HEK293 (cell line): ENCODE data around the gene ERAL1.

Experiments
- CTCF ChIA-PET: fragments of 350-600 bp; formaldehyde crosslinking; extraction: SDS; loops from one replicate; lab custom pipeline; 2021; ENCODE audit warnings: antibody characterized with exemption; lab: Yijun Ruan, JAX
- POLR2A ChIA-PET: fragments of 300-600 bp; formaldehyde crosslinking; extraction: SDS; loops from one replicate; lab custom pipeline; 2020; ENCODE audit warnings: antibody characterized with exemption, inconsistent platforms; lab: Yijun Ruan, JAX
- H3K27ac ChIP-seq: fragments of 200-500 bp; sonication (Bioruptor generic); 2 replicates; pipeline ENCODE4 v1.5.1; 2014; ENCODE audit warnings: low read depth, low read length, control low read depth, inconsistent platforms; ENCODE audit errors: extremely low read depth
- H3K36me3 ChIP-seq, 2 experiments: fragments of 200-500 bp in 1 of 2; sonication (Bioruptor generic) in 1 of 2; 1 replicate in 1 of 2; 2 replicates in 1 of 2; pipeline ENCODE4 v1.5.1; 2014 to 2017; ENCODE audit warnings: inconsistent platforms in 2 of 2, low read length in 2 of 2; ENCODE audit not compliant: control insufficient read depth in 2 of 2, insufficient read depth in 1 of 2
- H3K4me1 ChIP-seq: fragments of 200-500 bp; sonication (Bioruptor generic); 2 replicates; pipeline ENCODE4 v1.5.1; 2014; ENCODE audit warnings: mild to moderate bottlenecking, low read length, inconsistent platforms; ENCODE audit not compliant: control insufficient read depth, insufficient read depth
- H3K4me3 ChIP-seq: 2 replicates; pipeline ENCODE4 v1.5.1; 2011; ENCODE audit warnings: low read depth, mild to moderate bottlenecking, control low read depth, low read length, moderate library complexity
- H3K9me3 ChIP-seq: fragments of 200-500 bp; sonication (Bioruptor generic); 2 replicates; pipeline ENCODE4 v1.5.1; 2014; ENCODE audit warnings: low read depth, low read length, inconsistent platforms; ENCODE audit not compliant: control insufficient read depth, insufficient read depth
- GLI4 ChIP-seq: fragments of 450-650 bp; formaldehyde crosslinking; IDR thresholded peaks from 2 replicates; pipeline ENCODE4 v1.5.1; 2016; ENCODE audit warnings: missing biosample characterization, missing genetic modification characterization
- MEIS1 ChIP-seq: sonication (generic); formaldehyde crosslinking; IDR thresholded peaks from 2 replicates; pipeline ENCODE4 v1.8.1; 2022; ENCODE audit warnings: missing genetic modification reagents, mild to moderate bottlenecking, borderline replicate concordance
- PRDM1 ChIP-seq: fragments of 450-650 bp; formaldehyde crosslinking; IDR thresholded peaks from 2 replicates; pipeline ENCODE4; 2016; ENCODE audit warnings: missing biosample characterization, missing genetic modification characterization
- SETDB1 ChIP-seq: IDR thresholded peaks from one replicate; pipeline ENCODE4 v1.6.1; 2017; ENCODE audit warnings: mild to moderate bottlenecking, low read length, moderate library complexity, mixed read lengths; ENCODE audit not compliant: insufficient read length
- TRIM28 ChIP-seq: IDR thresholded peaks from 2 replicates; pipeline ENCODE4 v1.6.1; 2011; ENCODE audit warnings: low read length, control low read depth, borderline replicate concordance
- WT1 ChIP-seq: fragments of 450-650 bp; formaldehyde crosslinking; IDR thresholded peaks from 2 replicates; pipeline ENCODE4 v1.5.1; 2016; ENCODE audit warnings: missing biosample characterization, missing genetic modification characterization
- ZNF132 ChIP-seq: fragments of 450-650 bp; formaldehyde crosslinking; IDR thresholded peaks from 2 replicates; pipeline ENCODE4 v1.5.1; 2017; ENCODE audit warnings: missing biosample characterization, missing genetic modification characterization, borderline replicate concordance
- ZNF239 ChIP-seq: fragments of 450-650 bp; formaldehyde crosslinking; IDR thresholded peaks from 2 replicates; pipeline ENCODE4 v1.5.1; 2016; ENCODE audit warnings: missing biosample characterization, missing genetic modification characterization
- ZNF248 ChIP-seq: fragments of 450-650 bp; formaldehyde crosslinking; IDR thresholded peaks from 2 replicates; pipeline ENCODE4 v1.5.1; 2017; ENCODE audit warnings: missing biosample characterization, missing genetic modification characterization
- ZNF341 ChIP-seq: fragments of 450-650 bp; formaldehyde crosslinking; IDR thresholded peaks from 2 replicates; pipeline ENCODE4; 2016; ENCODE audit warnings: low read depth, missing biosample characterization, missing genetic modification characterization
- ZNF394 ChIP-seq: fragments of 450-650 bp; formaldehyde crosslinking; IDR thresholded peaks from 2 replicates; pipeline ENCODE4 v1.5.1; 2016; ENCODE audit warnings: missing biosample characterization, missing genetic modification characterization, mild to moderate bottlenecking, moderate library complexity, borderline replicate concordance
- ZNF433 ChIP-seq: fragments of 450-650 bp; formaldehyde crosslinking; IDR thresholded peaks from 2 replicates; pipeline ENCODE4 v1.5.1; 2016; ENCODE audit warnings: missing biosample characterization, missing genetic modification characterization, low read depth
- ZNF571 ChIP-seq: fragments of 450-650 bp; formaldehyde crosslinking; IDR thresholded peaks from 2 replicates; pipeline ENCODE4 v1.5.0; 2017; ENCODE audit warnings: missing biosample characterization, missing genetic modification characterization
- ZNF600 ChIP-seq: fragments of 450-650 bp; formaldehyde crosslinking; IDR thresholded peaks from 2 replicates; pipeline ENCODE4 v1.5.1; 2016; ENCODE audit warnings: missing biosample characterization, missing genetic modification characterization
- ZNF610 ChIP-seq: fragments of 450-650 bp; formaldehyde crosslinking; IDR thresholded peaks from 2 replicates; pipeline ENCODE4 v1.5.1; 2016; ENCODE audit warnings: missing biosample characterization, missing genetic modification characterization, borderline replicate concordance
- ZNF624 ChIP-seq: fragments of 450-650 bp; formaldehyde crosslinking; IDR thresholded peaks from 2 replicates; pipeline ENCODE4 v1.5.1; 2017; ENCODE audit warnings: missing biosample characterization, missing genetic modification characterization
- ZNF747 ChIP-seq: fragments of 450-650 bp; formaldehyde crosslinking; IDR thresholded peaks from 2 replicates; pipeline ENCODE4 v1.5.1; 2016; ENCODE audit warnings: missing biosample characterization, missing genetic modification characterization
- ZNF776 ChIP-seq: fragments of 450-650 bp; formaldehyde crosslinking; IDR thresholded peaks from 2 replicates; pipeline ENCODE4 v1.5.0; 2017; ENCODE audit warnings: missing biosample characterization, missing genetic modification characterization, borderline replicate concordance
- ZNF843 ChIP-seq: fragments of 450-650 bp; formaldehyde crosslinking; IDR thresholded peaks from 2 replicates; pipeline ENCODE4 v1.5.1; 2016; ENCODE audit warnings: missing biosample characterization, missing genetic modification characterization
- ZXDB ChIP-seq: fragments of 450-650 bp; formaldehyde crosslinking; IDR thresholded peaks from 2 replicates; pipeline ENCODE4 v1.5.1; 2016; ENCODE audit warnings: missing biosample characterization, missing genetic modification characterization
- TF ChIP-seq, protein P1 (sequence below): fragments of 450-650 bp; formaldehyde crosslinking; IDR thresholded peaks from 2 replicates; pipeline ENCODE4 v1.5.1; 2016; ENCODE audit warnings: missing biosample characterization, missing genetic modification characterization
- TF ChIP-seq, protein P2 (sequence below): fragments of 450-650 bp; formaldehyde crosslinking; IDR thresholded peaks from 2 replicates; pipeline ENCODE4 v1.5.1; 2016; ENCODE audit warnings: missing biosample characterization, missing genetic modification characterization
- TF ChIP-seq, protein P3 (sequence below): fragments of 450-650 bp; formaldehyde crosslinking; IDR thresholded peaks from 2 replicates; pipeline ENCODE4 v1.5.1; 2016; ENCODE audit warnings: missing biosample characterization, missing genetic modification characterization

The ERAL1 gene

DNA sequence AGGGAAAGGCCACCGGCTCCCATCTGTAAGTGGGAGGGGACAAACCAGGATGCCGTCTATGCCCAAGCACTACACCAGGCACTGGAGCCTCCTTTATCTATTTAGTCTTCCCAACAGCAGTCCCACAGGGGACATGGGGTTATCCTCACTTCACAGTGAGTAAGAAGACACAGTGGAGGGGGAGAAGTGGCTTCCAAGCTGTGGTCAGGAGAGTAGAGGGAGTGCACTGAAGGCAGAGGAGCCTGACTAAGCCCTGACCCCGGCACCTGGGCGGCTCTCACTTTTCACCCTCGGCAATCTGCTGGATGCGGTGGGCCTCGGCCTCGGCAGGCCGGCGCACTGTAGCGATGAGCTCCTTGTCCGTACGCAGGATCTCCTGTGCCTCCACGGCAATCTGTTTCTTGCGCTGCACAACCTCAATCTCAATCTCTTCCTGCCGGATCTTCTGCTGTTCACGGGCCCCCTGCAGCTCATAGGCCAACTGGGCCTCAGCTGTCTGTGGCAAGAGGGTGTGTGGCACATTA is 26.8 kb downstream of the ERAL1 start:
- Histone ChIP-seq H3K9me3 (no peaks in the 10 kb centered on the region), H3K36me3 (peaks cover 8 to 85% of the 10 kb centered on the region in 2 experiments; a peak in 2 of 3 replicates), H3K27ac (no peak overlapping the region), H3K4me3 (no peak overlapping the region), H3K4me1 (no peaks in the 10 kb centered on the region)
- CTCF ChIA-PET, result interaction anchor here (0.9 to 2.7 kb wide), 5 partner anchors 12 to 235 kb away, joined by 4 to 17 read pairs (median 5); no protein-coding TSS in a partner anchor
- POLR2A ChIA-PET, result no interaction called here
- TF ChIP-seq ZNF433 (no peak), ZXDB (tag by site-specific recombination) (no peak), ZNF248 (tag by site-specific recombination) (no peak), ZNF843 (no peak), ZNF747 (no peak), ZNF341 (tag by site-specific recombination) (no peak), ZNF394 (tag by site-specific recombination) (no peak), ZNF132 (no peak), WT1 (no peak), MEIS1 (no peak)
- TF ChIP-seq, protein P1, sequence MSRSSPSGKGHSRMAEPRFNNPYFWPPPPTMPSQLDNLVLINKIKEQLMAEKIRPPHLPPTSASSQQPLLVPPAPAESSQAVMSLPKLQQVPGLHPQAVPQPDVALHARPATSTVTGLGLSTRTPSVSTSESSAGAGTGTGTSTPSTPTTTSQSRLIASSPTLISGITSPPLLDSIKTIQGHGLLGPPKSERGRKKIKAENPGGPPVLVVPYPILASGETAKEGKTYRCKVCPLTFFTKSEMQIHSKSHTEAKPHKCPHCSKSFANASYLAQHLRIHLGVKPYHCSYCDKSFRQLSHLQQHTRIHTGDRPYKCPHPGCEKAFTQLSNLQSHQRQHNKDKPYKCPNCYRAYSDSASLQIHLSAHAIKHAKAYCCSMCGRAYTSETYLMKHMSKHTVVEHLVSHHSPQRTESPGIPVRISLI (tag by site-specific recombination), result no peak
- TF ChIP-seq, protein P2, sequence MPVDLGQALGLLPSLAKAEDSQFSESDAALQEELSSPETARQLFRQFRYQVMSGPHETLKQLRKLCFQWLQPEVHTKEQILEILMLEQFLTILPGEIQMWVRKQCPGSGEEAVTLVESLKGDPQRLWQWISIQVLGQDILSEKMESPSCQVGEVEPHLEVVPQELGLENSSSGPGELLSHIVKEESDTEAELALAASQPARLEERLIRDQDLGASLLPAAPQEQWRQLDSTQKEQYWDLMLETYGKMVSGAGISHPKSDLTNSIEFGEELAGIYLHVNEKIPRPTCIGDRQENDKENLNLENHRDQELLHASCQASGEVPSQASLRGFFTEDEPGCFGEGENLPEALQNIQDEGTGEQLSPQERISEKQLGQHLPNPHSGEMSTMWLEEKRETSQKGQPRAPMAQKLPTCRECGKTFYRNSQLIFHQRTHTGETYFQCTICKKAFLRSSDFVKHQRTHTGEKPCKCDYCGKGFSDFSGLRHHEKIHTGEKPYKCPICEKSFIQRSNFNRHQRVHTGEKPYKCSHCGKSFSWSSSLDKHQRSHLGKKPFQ (tag by site-specific recombination), result no peak
- TF ChIP-seq, protein P3, sequence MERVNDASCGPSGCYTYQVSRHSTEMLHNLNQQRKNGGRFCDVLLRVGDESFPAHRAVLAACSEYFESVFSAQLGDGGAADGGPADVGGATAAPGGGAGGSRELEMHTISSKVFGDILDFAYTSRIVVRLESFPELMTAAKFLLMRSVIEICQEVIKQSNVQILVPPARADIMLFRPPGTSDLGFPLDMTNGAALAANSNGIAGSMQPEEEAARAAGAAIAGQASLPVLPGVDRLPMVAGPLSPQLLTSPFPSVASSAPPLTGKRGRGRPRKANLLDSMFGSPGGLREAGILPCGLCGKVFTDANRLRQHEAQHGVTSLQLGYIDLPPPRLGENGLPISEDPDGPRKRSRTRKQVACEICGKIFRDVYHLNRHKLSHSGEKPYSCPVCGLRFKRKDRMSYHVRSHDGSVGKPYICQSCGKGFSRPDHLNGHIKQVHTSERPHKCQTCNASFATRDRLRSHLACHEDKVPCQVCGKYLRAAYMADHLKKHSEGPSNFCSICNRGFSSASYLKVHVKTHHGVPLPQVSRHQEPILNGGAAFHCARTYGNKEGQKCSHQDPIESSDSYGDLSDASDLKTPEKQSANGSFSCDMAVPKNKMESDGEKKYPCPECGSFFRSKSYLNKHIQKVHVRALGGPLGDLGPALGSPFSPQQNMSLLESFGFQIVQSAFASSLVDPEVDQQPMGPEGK (tag by site-specific recombination), result no peak

DNA sequence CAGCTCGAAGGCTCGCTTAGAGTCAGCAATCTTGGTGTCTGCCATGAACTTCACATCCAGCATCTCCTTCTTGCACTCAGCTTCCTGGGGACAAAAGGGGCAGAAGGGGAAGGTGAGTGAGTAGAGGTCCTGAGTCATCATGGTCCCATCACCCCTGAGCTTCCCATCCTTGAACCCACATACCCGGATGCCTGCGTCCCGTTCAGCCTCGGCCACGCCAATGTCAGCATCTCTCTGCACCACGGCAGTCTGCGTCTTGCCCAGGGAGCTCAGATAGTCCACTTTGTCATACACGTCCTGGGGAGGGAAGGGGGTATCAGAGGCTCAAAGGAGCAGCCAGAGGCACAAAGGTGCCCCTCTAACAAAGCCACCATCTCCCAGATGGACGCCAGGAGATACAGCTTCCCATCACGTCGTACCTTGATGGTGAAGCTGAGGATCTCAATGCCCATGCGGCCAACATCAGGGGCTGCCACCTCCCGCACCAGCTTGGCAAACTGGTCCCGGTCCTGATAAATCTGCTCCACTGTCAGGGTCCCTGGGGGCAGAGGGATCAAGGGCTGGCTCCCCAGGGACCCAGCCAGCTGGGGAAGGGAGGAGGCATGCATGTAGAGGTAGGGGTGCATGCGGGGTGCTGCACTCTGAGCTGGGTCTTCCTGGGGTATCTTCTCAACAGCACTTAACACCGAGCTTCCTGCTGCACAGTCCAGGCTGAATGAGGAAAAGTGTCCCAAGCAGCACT is 27.5 kb downstream of the ERAL1 start:
- TF ChIP-seq SETDB1 (no peak), GLI4 (no peak), ZNF610 (tag by site-specific recombination) (no peak), TRIM28 (no peak), PRDM1 (tag by site-specific recombination) (no peak), ZNF624 (tag by site-specific recombination) (no peak), ZNF776 (tag by site-specific recombination) (no peak), ZNF600 (tag by site-specific recombination) (no peak), ZNF239 (tag by site-specific recombination) (no peak), ZNF571 (no peak)
- Histone ChIP-seq H3K9me3 (no peaks in the 10 kb centered on the region), H3K27ac (no peak overlapping the region), H3K4me3 (no peak overlapping the region), H3K36me3 (peaks cover 8 to 90% of the 10 kb centered on the region in 2 experiments; a peak in 2 of 3 replicates), H3K4me1 (no peaks in the 10 kb centered on the region)
- POLR2A ChIA-PET, result no interaction called here
- CTCF ChIA-PET, result interaction anchor here (0.9 to 2.7 kb wide), 5 partner anchors 12 to 235 kb away, joined by 4 to 17 read pairs (median 5); no protein-coding TSS in a partner anchor
